GM06990 (cell line): ENCODE data around the gene PAN2.
A peak's percentile ranks its signal among the peaks of the same experiment; 100 is the strongest.
"Not testable (repeated sequence)": the region's sequence is repeated elsewhere in the genome, so short reads cannot be mapped to it uniquely, and the experiment has no call there.

Experiments
- DNase-seq: peaks from one replicate; pipeline ENCODE4 v3.0.0-alpha.2; 2011; ENCODE audit not compliant: insufficient read length; ENCODE audit errors: extremely low read depth
- H3K27me3 ChIP-seq: replicated peaks from 2 replicates; pipeline ENCODE4 v1.6.0; 2011; ENCODE audit warnings: low read length; ENCODE audit not compliant: control insufficient read depth, insufficient read depth
- H3K36me3 ChIP-seq: 2 replicates; pipeline ENCODE4 v1.5.1; 2011; ENCODE audit warnings: low read length; ENCODE audit not compliant: control insufficient read depth, insufficient read depth
- H3K4me3 ChIP-seq: replicated peaks from 2 replicates; pipeline ENCODE4 v1.5.1; 2011; ENCODE audit warnings: low read depth, mild to moderate bottlenecking, control low read depth, low read length
- CTCF ChIP-seq: IDR thresholded peaks from 2 replicates; pipeline ENCODE4 v1.5.1; 2011; ENCODE audit warnings: low read length, control low read depth, mild to moderate bottlenecking, inconsistent platforms; ENCODE audit not compliant: insufficient read depth, poor library complexity, severe bottlenecking

PAN2 gene

GRCh38 chr12:56359851-56360767 lies 26.3 kb upstream of the PAN2 start, which contains the start of gene STAT2:
Gene STAT2 (minus strand): TSS chr12:56360107. CDS start chr12:56356571, 3,536 bp downstream.
- Histone ChIP-seq H3K4me3 (peak within 1 kb of the TSS; percentile 96), H3K36me3 (peaks cover 10% of the 10 kb centered on the region), H3K27me3 (no peaks in the 10 kb centered on the region)
- DNase-seq, result peak; percentile 100
- TF ChIP-seq CTCF, result no peak

GRCh38 chr12:56358836-56359532 lies 25.2 kb upstream of the PAN2 start:
- Histone ChIP-seq H3K4me3 (peak overlapping the region; percentile 96), H3K27me3 (no peaks in the 10 kb centered on the region), H3K36me3 (peaks cover 20% of the 10 kb centered on the region)
- DNase-seq, result no peak
- no peak for TF ChIP-seq CTCF

- no peak for DNase-seq
- Histone ChIP-seq H3K27me3 (no peaks in the 10 kb centered on the region), H3K36me3 (peaks cover 59% of the 10 kb centered on the region), H3K4me3 (no peak overlapping the region)
- TF ChIP-seq CTCF, result no peak
These were observed 17.5 kb upstream of the PAN2 start for GRCh38 chr12:56351325-56351724.

GRCh38 chr12:56350662-56351061 lies 16.9 kb upstream of the PAN2 start:
- Histone ChIP-seq H3K27me3 (no peaks in the 10 kb centered on the region), H3K36me3 (peaks cover 59% of the 10 kb centered on the region), H3K4me3 (no peak overlapping the region)
- no peak for DNase-seq
- TF ChIP-seq CTCF, result no peak

- Histone ChIP-seq H3K4me3 (no peak overlapping the region), H3K27me3 (no peaks in the 10 kb centered on the region), H3K36me3 (peaks cover 48% of the 10 kb centered on the region)
- DNase-seq, result no peak
- TF ChIP-seq CTCF, result no peak
These were observed 15.0 kb upstream of the PAN2 start for GRCh38 chr12:56348776-56349175.

- H3K36me3 ChIP-seq, result peaks cover 56% of the 10 kb centered on the region
- DNase-seq, H3K4me3 ChIP-seq, H3K27me3 ChIP-seq: not testable (repeated sequence)
These were observed 13.5 kb upstream of the PAN2 start for GRCh38 chr12:56347255-56347654.
